ENCODE results near the gene NHSL1.

NHSL1 gene

DNA sequence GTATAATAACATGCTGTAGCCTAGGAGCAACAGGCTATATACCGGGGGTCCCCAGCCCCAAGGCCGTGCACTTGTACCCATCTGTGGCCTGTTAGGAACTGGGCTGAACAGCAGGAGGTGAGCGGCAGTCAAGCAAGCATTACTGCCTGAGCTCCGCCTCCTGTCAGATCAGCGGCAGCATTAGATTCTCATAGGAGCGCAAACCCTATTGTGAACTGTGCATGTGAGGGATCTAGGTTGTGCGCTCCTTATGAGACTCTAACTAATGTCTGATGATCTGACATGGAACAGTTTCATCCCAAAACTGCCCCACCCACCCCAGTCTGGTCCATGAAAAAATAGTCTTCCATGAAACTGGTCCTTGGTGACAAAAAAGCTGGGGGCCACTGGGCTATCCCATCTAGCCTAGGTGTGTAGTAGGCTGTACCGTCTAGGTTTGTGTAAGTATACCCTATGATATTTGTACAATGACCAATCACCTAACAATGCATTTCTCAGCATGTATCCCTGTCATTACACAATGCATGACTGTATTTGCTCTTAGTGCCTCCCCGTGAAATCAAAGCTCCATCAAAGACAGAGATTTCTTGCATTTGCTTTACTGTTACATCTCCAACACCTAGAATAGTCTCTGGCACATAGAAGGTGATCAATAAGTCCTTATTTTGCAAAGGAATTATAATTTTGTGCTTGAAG lies 30.8 kb downstream of the NHSL1 start:
- DNase-seq (ENCODE audit: extremely low read depth, insufficient read length) = no peak
- no peak overlapping the region for H3K4me3 ChIP-seq (replicated peaks; ENCODE audit: low read depth, low read length)
- H3K27me3 ChIP-seq (replicated peaks; ENCODE audit: control insufficient read depth, insufficient read depth, low read length) = no peaks in the 10 kb centered on the region
- TF ChIP-seq, protein P1, sequence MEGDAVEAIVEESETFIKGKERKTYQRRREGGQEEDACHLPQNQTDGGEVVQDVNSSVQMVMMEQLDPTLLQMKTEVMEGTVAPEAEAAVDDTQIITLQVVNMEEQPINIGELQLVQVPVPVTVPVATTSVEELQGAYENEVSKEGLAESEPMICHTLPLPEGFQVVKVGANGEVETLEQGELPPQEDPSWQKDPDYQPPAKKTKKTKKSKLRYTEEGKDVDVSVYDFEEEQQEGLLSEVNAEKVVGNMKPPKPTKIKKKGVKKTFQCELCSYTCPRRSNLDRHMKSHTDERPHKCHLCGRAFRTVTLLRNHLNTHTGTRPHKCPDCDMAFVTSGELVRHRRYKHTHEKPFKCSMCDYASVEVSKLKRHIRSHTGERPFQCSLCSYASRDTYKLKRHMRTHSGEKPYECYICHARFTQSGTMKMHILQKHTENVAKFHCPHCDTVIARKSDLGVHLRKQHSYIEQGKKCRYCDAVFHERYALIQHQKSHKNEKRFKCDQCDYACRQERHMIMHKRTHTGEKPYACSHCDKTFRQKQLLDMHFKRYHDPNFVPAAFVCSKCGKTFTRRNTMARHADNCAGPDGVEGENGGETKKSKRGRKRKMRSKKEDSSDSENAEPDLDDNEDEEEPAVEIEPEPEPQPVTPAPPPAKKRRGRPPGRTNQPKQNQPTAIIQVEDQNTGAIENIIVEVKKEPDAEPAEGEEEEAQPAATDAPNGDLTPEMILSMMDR (IDR thresholded peaks at IDR 0.05; ENCODE audit: insufficient read depth, low read length, poor library complexity, severe bottlenecking) = no peak
- no peaks in the 10 kb centered on the region for H3K36me3 ChIP-seq (ENCODE audit: control insufficient read depth, insufficient read depth, low read length)

DNA sequence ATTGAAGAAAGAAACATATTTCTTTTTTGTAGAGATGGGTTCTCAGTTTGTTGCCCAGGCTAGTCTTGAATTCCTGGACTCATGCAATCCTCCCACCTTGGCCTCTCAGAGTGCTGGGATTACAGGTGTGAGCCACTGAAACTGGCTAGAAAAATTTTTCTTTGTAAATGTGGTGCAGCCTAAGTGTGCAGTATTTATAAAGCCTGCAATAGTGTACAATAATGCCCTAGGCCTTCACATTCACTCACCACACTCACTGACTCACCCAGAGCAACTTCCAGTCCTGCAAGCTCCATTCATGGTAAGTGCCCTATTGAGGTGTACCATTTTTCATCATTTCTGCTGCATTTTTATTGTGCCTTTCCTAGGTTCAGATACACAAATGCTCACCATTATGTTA lies 31.4 kb downstream of the NHSL1 start:
- Histone ChIP-seq H3K27me3 (replicated peaks; ENCODE audit: control insufficient read depth, insufficient read depth, low read length) (no peaks in the 10 kb centered on the region), H3K36me3 (ENCODE audit: control insufficient read depth, insufficient read depth, low read length) (no peaks in the 10 kb centered on the region), H3K4me3 (replicated peaks; ENCODE audit: low read depth, low read length) (no peak overlapping the region)
- DNase-seq (ENCODE audit: extremely low read depth, insufficient read length) = no peak
- TF ChIP-seq, protein P1 (IDR thresholded peaks at IDR 0.05; ENCODE audit: insufficient read depth, low read length, poor library complexity, severe bottlenecking) = no peak

DNA sequence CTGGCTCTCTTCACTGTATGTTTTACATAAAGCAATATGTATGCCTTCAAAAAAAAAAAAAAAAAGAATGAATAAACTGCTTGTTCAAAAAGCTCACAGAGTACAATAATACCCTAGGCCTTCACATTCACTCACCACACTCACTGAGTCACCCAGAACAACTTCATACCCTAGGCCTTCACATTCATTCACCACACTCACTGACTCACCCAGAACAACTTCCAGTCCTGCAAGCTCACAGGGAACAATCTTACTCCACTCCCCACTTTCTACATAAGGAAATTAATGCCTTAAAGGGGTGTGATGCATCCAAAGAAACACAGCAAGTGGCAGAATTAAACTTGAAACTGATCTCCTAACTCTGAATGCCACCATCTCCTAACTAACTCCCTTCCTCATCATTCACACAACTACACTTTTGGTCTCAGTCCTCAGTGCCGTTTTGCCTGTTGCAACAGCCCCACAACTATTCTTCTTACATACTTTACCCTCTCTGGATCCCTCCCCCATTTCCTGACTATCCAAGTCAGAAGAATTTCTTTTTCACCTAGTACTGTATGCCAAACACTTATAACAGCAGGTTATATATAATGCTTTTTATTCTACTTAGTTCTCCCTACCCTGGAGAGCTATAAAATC lies 34.2 kb downstream of the NHSL1 start:
- TF ChIP-seq, protein P1 (IDR thresholded peaks at IDR 0.05; ENCODE audit: insufficient read depth, low read length, poor library complexity, severe bottlenecking) = no peak
- Histone ChIP-seq H3K27me3 (replicated peaks; ENCODE audit: control insufficient read depth, insufficient read depth, low read length) (no peaks in the 10 kb centered on the region), H3K36me3 (ENCODE audit: control insufficient read depth, insufficient read depth, low read length) (no peaks in the 10 kb centered on the region), H3K4me3 (replicated peaks; ENCODE audit: low read depth, low read length) (no peak overlapping the region)
- DNase-seq (ENCODE audit: extremely low read depth, insufficient read length) = no peak

DNA sequence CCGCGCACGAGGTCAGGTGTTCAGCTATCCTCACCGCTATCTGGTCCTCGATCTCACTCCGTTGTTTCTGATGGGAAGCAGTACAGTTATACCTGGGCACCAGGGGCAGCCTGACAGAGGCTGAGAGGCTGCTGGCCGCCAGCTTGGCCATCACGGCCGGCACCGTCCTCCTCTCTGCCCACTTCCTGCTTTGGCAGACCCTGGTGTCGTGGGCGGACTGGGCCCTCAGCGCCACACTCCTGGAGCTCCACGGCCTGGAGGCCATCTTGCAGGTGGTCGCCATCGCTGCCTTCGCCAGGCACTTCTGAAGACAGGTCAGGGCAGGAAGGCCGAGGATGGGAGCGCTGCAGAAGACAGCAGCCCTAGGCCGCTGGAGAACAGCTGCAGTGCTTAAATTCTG lies 35.2 kb downstream of the NHSL1 start:
- Histone ChIP-seq H3K4me3 (replicated peaks; ENCODE audit: low read depth, low read length) (no peak overlapping the region), H3K27me3 (replicated peaks; ENCODE audit: control insufficient read depth, insufficient read depth, low read length) (no peaks in the 10 kb centered on the region), H3K36me3 (ENCODE audit: control insufficient read depth, insufficient read depth, low read length) (no peaks in the 10 kb centered on the region)
- TF ChIP-seq, protein P1 (IDR thresholded peaks at IDR 0.05; ENCODE audit: insufficient read depth, low read length, poor library complexity, severe bottlenecking) = no peak
- no peak for DNase-seq (ENCODE audit: extremely low read depth, insufficient read length)

DNA sequence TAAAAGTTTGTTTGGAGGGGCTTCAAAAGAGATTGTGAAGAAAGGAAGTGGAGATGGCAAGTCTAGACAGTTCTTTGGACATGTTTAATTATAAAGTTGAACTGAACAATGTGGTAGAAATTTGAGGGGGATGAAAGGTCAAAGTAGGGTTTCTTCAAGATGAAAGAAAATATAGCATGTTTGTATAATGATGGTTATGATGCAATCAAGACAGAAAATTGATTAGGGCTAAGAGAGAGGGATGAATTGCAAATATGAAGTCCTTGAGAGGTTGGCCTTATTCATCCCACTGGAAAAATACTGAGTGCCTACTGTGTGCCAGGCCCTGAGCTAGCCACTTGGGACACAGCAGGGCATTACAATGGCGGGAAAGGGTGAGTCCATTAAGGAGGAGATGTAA lies 37.6 kb downstream of the NHSL1 start:
- TF ChIP-seq, protein P1 (IDR thresholded peaks at IDR 0.05; ENCODE audit: insufficient read depth, low read length, poor library complexity, severe bottlenecking) = no peak
- DNase-seq (ENCODE audit: extremely low read depth, insufficient read length) = no peak
- Histone ChIP-seq H3K36me3 (ENCODE audit: control insufficient read depth, insufficient read depth, low read length) (no peaks in the 10 kb centered on the region), H3K4me3 (replicated peaks; ENCODE audit: low read depth, low read length) (no peak overlapping the region), H3K27me3 (replicated peaks; ENCODE audit: control insufficient read depth, insufficient read depth, low read length) (no peaks in the 10 kb centered on the region)
